Activated CD4-positive, alpha-beta T cell treated with anti-CD3 and anti-CD28 coated beads, Interleukin-2, amount 10 ng/mL, durations not matched to agents 7 days and 5 days (primary cell): ENCODE results near the gene MCTP1. TPM values are rescaled to one million over a fixed set of nuclear protein-coding genes. Genes with fewer than 3 reads are reported as not detected.

Experiments used
- CTCF ChIA-PET: fragments of 350-600 bp; sonication (Branson Sonifier 250); formaldehyde crosslinking; loops from one replicate; lab custom pipeline; 2021; ENCODE audit warnings: antibody characterized with exemption; lab: Charles Lee
- POLR2A ChIA-PET: fragments of 350-600 bp; sonication (Branson Sonifier 250); formaldehyde crosslinking; loops from one replicate; lab custom pipeline; 2021; ENCODE audit warnings: antibody characterized with exemption; lab: Charles Lee
- DNase-seq: peaks from one replicate; pipeline ENCODE4 v3.0.0-alpha.2; 2020
- H3K27ac Mint-ChIP-seq: one replicate; pipeline ENCODE4 v1.8.0; 2021; ENCODE audit warnings: mild to moderate bottlenecking, moderate library complexity, mixed read lengths
- H3K27me3 Mint-ChIP-seq: one replicate; pipeline ENCODE4 v1.8.0; 2021; ENCODE audit warnings: mixed read lengths
- H3K36me3 Mint-ChIP-seq: one replicate; pipeline ENCODE4 v1.8.0; 2021; ENCODE audit warnings: low read depth, mixed read lengths
- H3K4me1 Mint-ChIP-seq: one replicate; pipeline ENCODE4 v1.8.0; 2021; ENCODE audit warnings: mixed read lengths
- H3K4me3 Mint-ChIP-seq: one replicate; pipeline ENCODE4 v1.8.0; 2021; ENCODE audit warnings: mild to moderate bottlenecking, moderate library complexity, mixed read lengths
- H3K9me3 Mint-ChIP-seq: one replicate; pipeline ENCODE4 v1.8.0; 2021; ENCODE audit warnings: mixed read lengths
- total RNA-seq, 2 experiments: library from RNA; stranded (reverse); gene quantifications; one replicate each; pipeline ENCODE4 v1.2.3, GENCODE V29; 2021

The MCTP1 gene
- total RNA-seq, 2 experiments from 2014 or later = 0.08 TPM; not detected in 1

- Mint-ChIP-seq H3K9me3 (no peaks in the 10 kb centered on the region), H3K4me1 (peaks cover 9% of the 10 kb centered on the region), H3K36me3 (no peaks in the 10 kb centered on the region), H3K27ac (no peak overlapping the region), H3K27me3 (peaks cover 49% of the 10 kb centered on the region), H3K4me3 (no peak overlapping the region)
- ChIA-PET CTCF (no interaction called here), POLR2A (no interaction called here)
- no peak for DNase-seq
Measured at GRCh38 chr5:95280401-95281095, 4.3 kb downstream of the MCTP1 start.

- H3K27ac Mint-ChIP-seq = no peak overlapping the region
- H3K9me3 Mint-ChIP-seq = no peaks in the 10 kb centered on the region
- POLR2A ChIA-PET = no interaction called here
- peaks cover 12% of the 10 kb centered on the region for H3K27me3 Mint-ChIP-seq
- CTCF ChIA-PET = no interaction called here
- no peak for DNase-seq
- no peaks in the 10 kb centered on the region for H3K4me1 Mint-ChIP-seq
- H3K36me3 Mint-ChIP-seq = no peaks in the 10 kb centered on the region
- H3K4me3 Mint-ChIP-seq = no peak overlapping the region
Measured at GRCh38 chr5:95274011-95274410, 10.9 kb downstream of the MCTP1 start.

- Mint-ChIP-seq H3K4me3 (no peak overlapping the region), H3K4me1 (no peaks in the 10 kb centered on the region), H3K27me3 (peaks cover 12% of the 10 kb centered on the region), H3K27ac (no peak overlapping the region), H3K36me3 (no peaks in the 10 kb centered on the region), H3K9me3 (no peaks in the 10 kb centered on the region)
- CTCF ChIA-PET = no interaction called here
- POLR2A ChIA-PET = no interaction called here
- no peak for DNase-seq
Measured at GRCh38 chr5:95272316-95272929, 12.5 kb downstream of the MCTP1 start.

GRCh38 chr5:95262933-95263660, 21.8 kb downstream of the MCTP1 start:
- no peaks in the 10 kb centered on the region for H3K9me3 Mint-ChIP-seq
- H3K27ac Mint-ChIP-seq = no peak overlapping the region
- no peak overlapping the region for H3K4me3 Mint-ChIP-seq
- ChIA-PET CTCF (interaction anchor here (1.2 kb wide), 1 partner anchor 9 kb away, joined by 3 read pairs; no protein-coding TSS in a partner anchor), POLR2A (no interaction called here)
- H3K4me1 Mint-ChIP-seq = no peaks in the 10 kb centered on the region
- peaks cover 6% of the 10 kb centered on the region for H3K27me3 Mint-ChIP-seq
- H3K36me3 Mint-ChIP-seq = no peaks in the 10 kb centered on the region
- DNase-seq = no peak

GRCh38 chr5:95261437-95262175, 23.3 kb downstream of the MCTP1 start:
- no peaks in the 10 kb centered on the region for H3K4me1 Mint-ChIP-seq
- no peaks in the 10 kb centered on the region for H3K27me3 Mint-ChIP-seq
- no peaks in the 10 kb centered on the region for H3K9me3 Mint-ChIP-seq
- CTCF ChIA-PET = no interaction called here
- POLR2A ChIA-PET = no interaction called here
- H3K4me3 Mint-ChIP-seq = no peak overlapping the region
- no peak overlapping the region for H3K27ac Mint-ChIP-seq
- H3K36me3 Mint-ChIP-seq = no peaks in the 10 kb centered on the region
- DNase-seq = peak; percentile 17

- Mint-ChIP-seq H3K27me3 (peaks cover 10% of the 10 kb centered on the region), H3K27ac (no peak overlapping the region), H3K4me1 (no peaks in the 10 kb centered on the region), H3K9me3 (no peaks in the 10 kb centered on the region), H3K36me3 (no peaks in the 10 kb centered on the region), H3K4me3 (no peak overlapping the region)
- ChIA-PET CTCF (no interaction called here), POLR2A (no interaction called here)
- no peak for DNase-seq
Measured at GRCh38 chr5:95256991-95257390, 27.9 kb downstream of the MCTP1 start.

- DNase-seq = no peak
- peaks cover 10% of the 10 kb centered on the region for H3K27me3 Mint-ChIP-seq
- no peaks in the 10 kb centered on the region for H3K36me3 Mint-ChIP-seq
- H3K4me1 Mint-ChIP-seq = no peaks in the 10 kb centered on the region
- ChIA-PET CTCF (no interaction called here), POLR2A (no interaction called here)
- no peak overlapping the region for H3K27ac Mint-ChIP-seq
- no peaks in the 10 kb centered on the region for H3K9me3 Mint-ChIP-seq
- H3K4me3 Mint-ChIP-seq = no peak overlapping the region
Measured at GRCh38 chr5:95256446-95256845, 28.4 kb downstream of the MCTP1 start.

GRCh38 chr5:95252801-95253200, 32.1 kb downstream of the MCTP1 start:
- Mint-ChIP-seq H3K9me3 (no peaks in the 10 kb centered on the region), H3K4me1 (no peaks in the 10 kb centered on the region), H3K4me3 (no peak overlapping the region), H3K36me3 (no peaks in the 10 kb centered on the region), H3K27ac (no peak overlapping the region), H3K27me3 (peaks cover 14% of the 10 kb centered on the region)
- ChIA-PET CTCF (no interaction called here), POLR2A (no interaction called here)
- DNase-seq = no peak

GRCh38 chr5:95251185-95251584, 33.7 kb downstream of the MCTP1 start:
- ChIA-PET POLR2A (no interaction called here), CTCF (no interaction called here)
- DNase-seq = no peak
- Mint-ChIP-seq H3K27ac (no peak overlapping the region), H3K4me3 (no peak overlapping the region), H3K27me3 (peaks cover 16% of the 10 kb centered on the region), H3K36me3 (no peaks in the 10 kb centered on the region), H3K9me3 (no peaks in the 10 kb centered on the region), H3K4me1 (no peaks in the 10 kb centered on the region)

GRCh38 chr5:95244479-95244878, 40.4 kb downstream of the MCTP1 start:
- Mint-ChIP-seq H3K27ac (no peak overlapping the region), H3K4me3 (no peak overlapping the region), H3K9me3 (no peaks in the 10 kb centered on the region), H3K4me1 (peaks cover 6% of the 10 kb centered on the region), H3K27me3 (peaks cover 14% of the 10 kb centered on the region), H3K36me3 (no peaks in the 10 kb centered on the region)
- ChIA-PET POLR2A (no interaction called here), CTCF (no interaction called here)
- no peak for DNase-seq

- peaks cover 6% of the 10 kb centered on the region for H3K4me1 Mint-ChIP-seq
- H3K36me3 Mint-ChIP-seq = no peaks in the 10 kb centered on the region
Measured at GRCh38 chr5:95241635-95242034, 43.3 kb downstream of the MCTP1 start.

GRCh38 chr5:95241161-95241560, 43.7 kb downstream of the MCTP1 start:
- peaks cover 6% of the 10 kb centered on the region for H3K4me1 Mint-ChIP-seq
- H3K4me3 Mint-ChIP-seq = no peak overlapping the region
- no peaks in the 10 kb centered on the region for H3K9me3 Mint-ChIP-seq
- H3K27ac Mint-ChIP-seq = no peak overlapping the region
- DNase-seq = no peak
- peaks cover 13% of the 10 kb centered on the region for H3K27me3 Mint-ChIP-seq
- ChIA-PET POLR2A (no interaction called here), CTCF (no interaction called here)
- no peaks in the 10 kb centered on the region for H3K36me3 Mint-ChIP-seq

More at GRCh38 chr5:95241635-95242034, 43.3 kb downstream of the MCTP1 start:
- DNase-seq = no peak
- CTCF ChIA-PET = no interaction called here
- H3K4me3 Mint-ChIP-seq = no peak overlapping the region
- no peak overlapping the region for H3K27ac Mint-ChIP-seq
- H3K9me3 Mint-ChIP-seq = no peaks in the 10 kb centered on the region
- peaks cover 10% of the 10 kb centered on the region for H3K27me3 Mint-ChIP-seq
- POLR2A ChIA-PET = interaction anchor here (0.7 kb wide), 1 partner anchor 1467 kb away, joined by 3 read pairs; no protein-coding TSS in a partner anchor
